Stimulated activated CD4-positive, alpha-beta T cell treated with anti-CD3 and anti-CD28 coated beads, TNF-alpha, amount 100 ng/mL, for 48 hours (primary cell): Measurements from ENCODE around the gene GRK2.
A peak's percentile ranks its signal among the peaks of the same experiment; 100 is the strongest.
"Not testable (repeated sequence)": the region's sequence is repeated elsewhere in the genome, so short reads cannot be mapped to it uniquely, and the experiment has no call there.

Experiments
- DNase-seq, 3 donors: peaks; one replicate each; pipeline ENCODE4 v3.0.0-alpha.2; 2020; ENCODE audit warnings: low read depth in 3 of 3

The GRK2 gene

DNA sequence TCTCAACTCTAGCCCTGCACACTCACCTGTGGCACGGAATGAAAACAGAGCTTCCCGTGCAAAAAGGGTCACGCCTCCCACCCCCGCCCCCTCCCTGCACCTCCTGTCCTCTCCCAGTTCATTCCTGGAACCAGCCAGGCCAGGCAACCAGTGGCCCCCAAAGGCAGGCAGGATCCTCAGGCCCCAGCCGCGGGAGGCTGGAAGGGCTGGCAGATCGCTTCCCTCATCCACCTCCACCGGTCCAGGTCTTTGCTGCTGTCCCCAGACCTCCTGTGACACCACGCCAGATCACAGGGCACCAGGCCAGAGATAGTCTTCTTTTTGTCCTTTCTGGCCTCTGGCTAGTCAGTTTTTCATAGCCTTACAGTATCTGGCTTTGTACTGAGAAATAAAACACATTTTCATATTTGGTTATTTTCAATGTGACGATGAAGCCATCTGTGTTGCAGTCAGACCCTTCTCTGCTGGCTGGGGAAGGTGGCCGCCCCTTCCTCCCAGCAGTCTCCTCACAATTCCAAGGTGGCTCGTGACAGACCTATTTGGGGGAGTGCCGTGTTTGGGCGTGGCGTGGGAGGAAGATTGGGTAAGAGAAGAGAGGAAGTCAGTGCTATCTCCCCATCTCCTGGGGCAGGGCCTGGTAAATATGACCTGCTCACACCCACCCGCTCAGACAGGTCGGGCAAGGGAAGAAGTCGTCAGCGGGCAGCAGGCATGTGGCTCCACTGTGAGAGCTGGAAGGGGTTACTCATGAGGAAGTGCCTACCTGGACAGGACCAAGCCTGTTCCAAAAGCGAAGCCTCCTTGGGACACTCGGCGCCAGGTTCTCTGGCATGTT, 46.1 kb downstream of the GRK2 start:
- no peak for DNase-seq

DNA sequence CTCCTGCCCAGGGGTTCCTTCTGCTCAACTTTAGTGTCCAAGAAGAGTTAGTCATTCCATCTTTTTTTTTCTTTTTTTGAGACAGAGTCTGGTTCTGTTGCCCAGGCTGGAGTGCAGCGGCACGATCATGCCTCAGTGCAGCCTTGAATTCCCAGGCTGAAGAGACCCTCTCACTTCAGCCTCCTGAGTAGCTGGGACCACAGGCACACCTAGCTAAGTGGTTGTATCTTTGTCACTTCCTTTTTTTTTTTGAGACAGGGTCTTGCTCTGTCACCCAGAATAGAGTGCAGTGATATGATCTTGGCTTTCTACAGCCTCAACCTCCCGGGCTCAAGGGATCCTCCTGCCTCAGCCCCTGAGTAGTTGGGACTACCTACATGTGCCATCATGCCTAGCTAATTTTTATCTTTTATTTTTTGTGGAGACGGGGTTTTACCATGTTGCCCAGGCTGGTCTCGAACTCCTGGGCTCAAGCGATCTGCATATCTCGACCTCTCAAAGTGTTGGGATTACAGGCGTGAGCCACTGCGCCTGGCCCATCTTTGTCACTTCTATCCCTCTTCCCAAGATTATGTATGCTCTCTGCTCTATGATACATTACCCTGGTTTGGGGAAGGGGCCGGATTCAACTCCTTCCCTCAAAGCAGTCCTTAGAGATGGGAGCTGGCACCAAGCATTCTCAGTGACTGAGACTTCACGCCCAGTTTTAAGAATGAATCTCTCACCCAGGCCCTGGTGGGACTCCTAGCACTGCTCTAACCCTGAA, 47.0 kb downstream of the GRK2 start:
- no peak for DNase-seq

DNA sequence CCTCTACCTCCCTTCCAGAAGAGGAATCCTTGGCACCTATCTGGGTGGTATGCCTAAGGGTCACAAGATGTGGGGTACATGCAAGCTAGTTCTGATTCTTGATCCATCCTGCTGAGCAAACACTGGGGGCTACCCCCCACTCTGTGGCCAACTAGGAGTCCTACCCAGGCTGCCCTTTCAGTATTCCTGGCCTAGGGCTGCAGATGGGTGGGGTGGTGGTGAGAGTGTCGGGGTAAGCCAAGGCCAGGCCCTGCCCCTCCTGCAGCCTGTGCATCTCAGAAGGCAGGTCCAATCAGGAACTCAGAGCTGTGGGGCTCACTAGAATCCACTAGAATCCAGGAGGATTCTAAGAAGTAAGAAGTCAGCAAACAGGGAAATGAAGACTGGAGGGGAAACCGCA, 47.9 kb downstream of the GRK2 start:
- DNase-seq, result no peak

DNA sequence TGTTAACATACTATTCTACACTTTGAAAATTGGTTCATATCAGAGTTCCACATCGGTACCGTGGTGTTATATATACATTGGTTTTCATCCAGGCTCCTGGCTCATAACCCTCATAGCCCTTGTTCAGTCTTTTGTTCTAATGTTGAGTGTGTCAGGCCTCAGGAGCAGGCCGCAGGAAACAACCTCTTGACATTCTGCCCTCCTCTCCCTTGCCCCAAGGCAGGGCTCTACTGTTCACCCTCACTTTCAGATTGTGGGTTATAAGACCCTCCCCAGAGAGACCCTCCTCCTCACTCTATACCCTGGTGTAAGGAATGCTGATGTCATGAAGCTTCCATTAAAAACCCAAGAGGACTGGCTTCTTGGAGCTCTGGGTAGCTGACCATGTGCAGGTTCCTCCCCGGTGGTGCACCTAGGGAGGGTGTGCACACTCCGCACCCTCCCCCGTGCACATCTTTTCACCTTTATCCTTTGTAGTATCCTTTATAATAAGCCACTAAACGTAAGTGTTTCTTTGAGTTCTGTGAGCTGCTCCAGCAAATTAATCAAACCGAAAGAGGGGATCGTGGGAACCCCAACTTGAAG, 49.1 kb downstream of the GRK2 start:
- DNase-seq, result no peak

DNA sequence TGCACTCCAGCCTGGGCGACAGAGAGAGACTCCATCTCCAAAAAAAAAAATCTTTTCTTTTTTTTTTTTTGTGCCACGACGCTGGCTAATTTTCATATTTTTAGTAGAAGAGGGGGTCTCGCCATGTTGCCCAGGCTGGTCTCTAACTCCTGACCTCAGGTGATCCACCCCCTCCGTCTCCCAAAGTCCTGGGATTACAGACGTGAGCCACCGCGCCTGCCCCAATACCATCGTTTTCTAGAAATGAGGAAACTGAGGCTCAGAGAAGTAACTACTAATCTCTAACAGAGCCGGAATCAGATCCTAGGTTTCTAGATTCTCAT, 50.6 kb downstream of the GRK2 start:
- no peak for DNase-seq

DNA sequence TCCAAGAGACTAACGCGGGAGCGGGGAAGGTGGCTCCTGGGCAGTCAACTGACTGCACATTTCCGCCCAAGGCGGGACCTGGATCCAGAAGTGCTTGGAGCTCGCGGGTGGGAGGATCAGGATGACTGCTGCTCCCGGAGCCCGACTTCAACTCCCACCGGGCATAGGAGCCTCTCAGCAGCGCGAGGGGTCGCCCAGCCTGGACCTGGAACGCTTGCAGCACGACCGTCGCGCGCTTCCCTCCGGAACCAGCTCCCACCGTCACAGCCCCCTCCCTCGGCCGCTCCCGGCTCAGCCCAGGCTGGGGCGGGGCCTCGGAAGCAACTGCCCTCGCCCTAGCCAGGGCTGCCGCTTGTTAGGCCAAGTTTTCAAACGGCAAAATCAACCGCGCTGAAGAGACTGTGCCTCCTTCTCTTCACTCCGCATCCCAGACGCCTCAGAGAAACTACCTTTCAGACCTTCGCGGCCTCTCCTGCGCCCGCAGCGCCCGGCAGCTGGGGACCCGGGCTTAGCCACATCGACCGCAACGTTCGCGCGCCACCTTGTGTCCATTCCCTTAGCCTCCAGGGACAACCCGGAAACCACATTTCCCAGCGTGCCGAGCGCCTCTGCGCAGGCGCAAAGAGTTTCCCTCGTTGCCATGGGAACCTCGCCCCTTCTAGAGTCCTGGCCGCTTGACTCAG, 51.1 kb downstream of the GRK2 start:
- DNase-seq, result peak; percentile 98 to 99 (median 98)

GRCh38 chr11:67317888-67318555, 51.7 kb downstream of the GRK2 start:
- no peak for DNase-seq

GRCh38 chr11:67318876-67319275, 52.6 kb downstream of the GRK2 start:
- not testable (repeated sequence) for DNase-seq

DNA sequence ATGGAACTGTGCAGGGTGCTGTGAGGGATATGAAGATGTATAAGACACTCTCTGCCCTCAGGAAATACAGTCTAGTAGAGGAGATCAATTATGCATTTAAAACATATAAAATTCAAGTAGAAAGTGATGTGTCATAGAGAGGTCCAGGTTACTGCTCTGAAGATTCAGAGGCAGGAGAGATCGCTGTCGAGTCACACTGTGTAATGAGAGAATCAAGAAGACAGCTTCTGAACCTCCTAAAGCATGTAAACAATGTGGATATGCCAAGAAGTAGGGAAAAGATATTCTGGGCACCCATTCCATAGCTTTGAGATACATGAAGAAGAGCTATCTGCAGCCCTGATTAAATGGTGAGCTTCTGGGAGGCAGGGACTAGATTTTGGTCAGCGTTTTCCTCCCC, 53.7 kb downstream of the GRK2 start:
- DNase-seq, result no peak

DNA sequence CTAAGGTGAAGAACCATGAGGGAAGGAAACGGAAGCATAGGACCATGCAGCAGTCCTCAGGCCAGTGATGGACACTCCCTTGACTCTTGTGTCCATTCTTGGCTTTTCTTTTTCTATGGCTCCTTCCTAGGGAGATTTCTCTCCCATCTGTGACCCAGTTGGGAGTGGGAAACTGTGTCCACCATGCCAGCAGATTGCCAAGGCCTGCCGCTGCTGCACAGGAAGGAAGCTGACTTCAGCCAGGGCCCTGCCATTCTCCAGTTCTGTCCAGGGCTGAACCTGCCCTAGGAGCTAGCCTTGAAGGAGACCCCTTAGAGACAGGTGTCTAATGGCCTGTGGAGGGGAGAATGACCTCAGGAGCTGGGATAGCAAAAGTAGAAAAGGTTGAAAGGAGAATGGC, 54.4 kb downstream of the GRK2 start:
- no peak for DNase-seq

- no peak for DNase-seq
These were observed 55.1 kb downstream of the GRK2 start for GRCh38 chr11:67321313-67321871.

- DNase-seq, result no peak
These were observed 55.8 kb downstream of the GRK2 start for GRCh38 chr11:67322049-67322448.

GRCh38 chr11:67323526-67323925, 57.3 kb downstream of the GRK2 start:
- no peak for DNase-seq

- no peak for DNase-seq
These were observed 65.9 kb downstream of the GRK2 start for GRCh38 chr11:67332081-67332691.
